Sigmoid colon (tissue), 4 donors: ENCODE data around the gene CD226.

ENCODE experiments used
- CTCF ChIP-seq, 4 experiments: fragments of 450-650 bp in 3 of 4; fragments of 200-600 bp in 1 of 4; IDR thresholded peaks; one replicate each; pipeline ENCODE4 v1.5.1; 2016 to 2019; ENCODE audit warnings: antibody characterized with exemption in 4 of 4, mild to moderate bottlenecking in 3 of 4, moderate library complexity in 2 of 4
- EP300 ChIP-seq, 4 donors: sonication (generic); formaldehyde crosslinking; IDR thresholded peaks; one replicate each; pipeline ENCODE4 v1.6.1; 2017; ENCODE audit warnings: antibody characterized with exemption in 4 of 4
- POLR2A ChIP-seq, 2 donors: fragments of 450-650 bp; IDR thresholded peaks; one replicate each; pipeline ENCODE4 v1.6.1; 2016; ENCODE audit warnings: antibody characterized with exemption in 2 of 2, mild to moderate bottlenecking in 2 of 2, moderate library complexity in 2 of 2
- POLR2AphosphoS5 ChIP-seq, 4 donors: sonication (generic); formaldehyde crosslinking; IDR thresholded peaks; one replicate each; pipeline ENCODE4 v1.6.1; 2017; ENCODE audit warnings: antibody characterized with exemption in 4 of 4

- no peak for TF ChIP-seq CTCF (IDR thresholded peaks at IDR 0.05)
- TF ChIP-seq EP300 (IDR thresholded peaks at IDR 0.05) = no peak
- no peak for TF ChIP-seq POLR2A (IDR thresholded peaks at IDR 0.05)
- no peak for TF ChIP-seq POLR2AphosphoS5 (IDR thresholded peaks at IDR 0.05)
These were observed 48.1 kb upstream of the CD226 start for GRCh38 chr18:69995774-69996173.
